Breast epithelium (tissue), 3 donors: ENCODE data around the gene CCDC102B.

Experiments used
- CTCF ChIP-seq, 3 donors: fragments of 450-650 bp; IDR thresholded peaks; one replicate each; pipeline ENCODE4 v1.5.1; 2016 to 2017; ENCODE audit warnings: antibody characterized with exemption in 3 of 3, mild to moderate bottlenecking in 3 of 3, moderate library complexity in 3 of 3
- POLR2A ChIP-seq: fragments of 450-650 bp; IDR thresholded peaks from one replicate; pipeline ENCODE4 v1.6.1; 2016; ENCODE audit warnings: antibody characterized with exemption, mild to moderate bottlenecking, moderate library complexity
- POLR2AphosphoS5 ChIP-seq, 3 donors: sonication (generic); formaldehyde crosslinking; IDR thresholded peaks; one replicate each; pipeline ENCODE4 v1.6.1; 2017; ENCODE audit warnings: antibody characterized with exemption in 3 of 3

- TF ChIP-seq CTCF (IDR thresholded peaks at IDR 0.05) (no peak), POLR2AphosphoS5 (IDR thresholded peaks at IDR 0.05) (no peak), POLR2A (no peak)
Measured at GRCh38 chr18:68861365-68861764, 63.5 kb downstream of the CCDC102B start.
